ENCODE results near the gene SYK. TPM values are rescaled to one million over a fixed set of nuclear protein-coding genes. Genes with fewer than 3 reads are reported as not detected.

The SYK gene
- total and polyA plus RNA-seq, 2 of the 4 experiments (the other 2 are of a cell fraction): not detected

DNA sequence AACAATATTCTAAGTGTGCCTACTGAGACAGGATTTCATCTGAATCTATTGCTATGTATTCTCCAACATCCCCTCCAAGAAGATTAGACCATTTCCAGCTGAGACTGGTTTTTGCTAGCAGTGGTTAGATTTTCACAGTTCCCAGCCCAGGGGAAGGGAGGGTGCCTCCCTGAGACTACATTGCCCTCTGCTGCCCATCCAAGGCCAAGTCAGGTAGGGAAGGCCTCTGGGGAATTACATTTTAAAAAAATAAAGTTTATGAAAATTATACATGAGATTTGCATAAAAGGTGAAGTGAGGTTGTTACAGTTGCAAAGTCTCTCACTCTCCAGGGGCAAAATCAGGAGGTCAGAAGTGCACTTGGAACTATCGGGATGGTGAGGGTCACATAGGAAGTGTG lies 28.0 kb upstream of the SYK start:
- Histone ChIP-seq H2AK5ac (ENCODE audit: low read depth, low read length) (no peak overlapping the region), H3K9me3 (ENCODE audit: control insufficient read depth, insufficient read depth, low read length) (no peaks in the 10 kb centered on the region), H3K27me3 (ENCODE audit: control insufficient read depth, insufficient read depth, low read length) (no peaks in the 10 kb centered on the region), H3K27ac (ENCODE audit: insufficient read depth, low read length) (no peak overlapping the region), H2BK20ac (ENCODE audit: low read depth, low read length) (no peak overlapping the region), H3K4me3 (ENCODE audit: insufficient read depth, low read depth, low read length) (no peak overlapping the region), H4K8ac (ENCODE audit: low read depth in 2 of 2, low read length in 2 of 2) (no peak overlapping the region), H3K9ac (ENCODE audit: low read depth, low read length) (no peak overlapping the region), H2AK9ac (replicated peaks; ENCODE audit: low read depth, low read length, poor library complexity) (no peak overlapping the region), H3K4ac (ENCODE audit: low read depth, low read length) (no peak overlapping the region), H2BK15ac (ENCODE audit: low read depth, low read length) (no peak overlapping the region), H3K4me2 (ENCODE audit: low read depth, low read length) (no peak overlapping the region), H3K56ac (ENCODE audit: extremely low read depth, insufficient read depth, low read length) (no peak overlapping the region), H3K4me1 (ENCODE audit: control insufficient read depth, insufficient read depth, low read length) (no peaks in the 10 kb centered on the region), H3K14ac (replicated peaks; ENCODE audit: low read depth, low read length) (no peak overlapping the region), H2BK120ac (ENCODE audit: low read depth, low read length) (no peak overlapping the region), H3K23ac (ENCODE audit: low read depth, low read length) (no peak overlapping the region), H4K91ac (ENCODE audit: insufficient read depth, low read depth, low read length) (no peak overlapping the region), H3K79me1 (ENCODE audit: low read depth in 1 of 2, low read length in 2 of 2) (no peaks in the 10 kb centered on the region), H3K36me3 (ENCODE audit: control insufficient read depth, insufficient read depth, low read length) (no peaks in the 10 kb centered on the region), H3K18ac (ENCODE audit: low read depth, low read length) (no peak overlapping the region), H2BK5ac (ENCODE audit: low read depth, low read length, poor library complexity, severe bottlenecking) (no peak overlapping the region), H4K20me1 (ENCODE audit: insufficient read depth, low read length) (no peaks in the 10 kb centered on the region), H2AFZ (replicated peaks; ENCODE audit: low read length, poor library complexity) (no peak overlapping the region), H4K5ac (ENCODE audit: low read depth, low read length) (no peak overlapping the region), H3K9me1 (ENCODE audit: insufficient read depth, low read length) (no peaks in the 10 kb centered on the region)
- intact Hi-C loops (cut with micrococcal nuclease) (no loop called here), in situ Hi-C loops (cut with MboI; ENCODE audit: low sequenced_read_pairs) (no loop called here), dilution Hi-C loops (cut with HindIII; ENCODE audit: low sequenced_read_pairs, unreplicated experiment) (no loop called here)
- ChIA-PET POLR2A (ENCODE audit: unreplicated experiment) (no interaction called here), CTCF (no interaction called here)
- BruUV-seq (replicated peaks): no TSS peak
- TF ChIP-seq RCOR1 (IDR thresholded peaks at IDR 0.05; ENCODE audit: insufficient replicate concordance, low read length) (no peak), SMC3 (IDR thresholded peaks at IDR 0.05; ENCODE audit: low read depth, low read length) (peak; percentile 12; the same call in 1 of the 2 replicates)
- TF ChIP-seq, protein P1, sequence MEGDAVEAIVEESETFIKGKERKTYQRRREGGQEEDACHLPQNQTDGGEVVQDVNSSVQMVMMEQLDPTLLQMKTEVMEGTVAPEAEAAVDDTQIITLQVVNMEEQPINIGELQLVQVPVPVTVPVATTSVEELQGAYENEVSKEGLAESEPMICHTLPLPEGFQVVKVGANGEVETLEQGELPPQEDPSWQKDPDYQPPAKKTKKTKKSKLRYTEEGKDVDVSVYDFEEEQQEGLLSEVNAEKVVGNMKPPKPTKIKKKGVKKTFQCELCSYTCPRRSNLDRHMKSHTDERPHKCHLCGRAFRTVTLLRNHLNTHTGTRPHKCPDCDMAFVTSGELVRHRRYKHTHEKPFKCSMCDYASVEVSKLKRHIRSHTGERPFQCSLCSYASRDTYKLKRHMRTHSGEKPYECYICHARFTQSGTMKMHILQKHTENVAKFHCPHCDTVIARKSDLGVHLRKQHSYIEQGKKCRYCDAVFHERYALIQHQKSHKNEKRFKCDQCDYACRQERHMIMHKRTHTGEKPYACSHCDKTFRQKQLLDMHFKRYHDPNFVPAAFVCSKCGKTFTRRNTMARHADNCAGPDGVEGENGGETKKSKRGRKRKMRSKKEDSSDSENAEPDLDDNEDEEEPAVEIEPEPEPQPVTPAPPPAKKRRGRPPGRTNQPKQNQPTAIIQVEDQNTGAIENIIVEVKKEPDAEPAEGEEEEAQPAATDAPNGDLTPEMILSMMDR (conservative IDR thresholded peaks at IDR 0.05; ENCODE audit: low read depth, low read length): peak; percentile 24; the same call in 1 of the 2 replicates
- no peak for ATAC-seq (ENCODE audit: low read depth)
- WGBS, 2 experiments (ENCODE audit: extremely low coverage in 2 of 2, insufficient read length in 1 of 2): no CpG with 5 or more reads among the region's 1 CpG
- no peak for DNase-seq
